Measurements from ENCODE around the gene GDA. TPM values are rescaled to one million over a fixed set of nuclear protein-coding genes. Genes with fewer than 3 reads are reported as not detected.

GDA gene
- total RNA-seq, 2 experiments from 2014 or later, result not detected

- ATAC-seq, result no peak
- Mint-ChIP-seq H3K36me3 (ENCODE audit: low read depth) (no peaks in the 10 kb centered on the region), H3K4me1 (peaks cover 5% of the 10 kb centered on the region), H3K27me3 (peaks cover 36% of the 10 kb centered on the region), H3K4me3 (no peak overlapping the region), H3K9me3 (ENCODE audit: low read depth) (peaks cover 6% of the 10 kb centered on the region), H3K27ac (no peak overlapping the region)
- intact Hi-C loops (cut with DNase I, micrococcal nuclease), result no loop called here
- ChIA-PET CTCF (interaction anchor here (0.6 to 1.3 kb wide), 2 partner anchors 9 to 692 kb away, joined by 3 read pairs; no protein-coding TSS in a partner anchor), POLR2A (no interaction called here)
- DNase-seq, result no peak
Observed at GRCh38 chr9:72151104-72151503, 1.9 kb downstream of the GDA start.

GRCh38 chr9:72154468-72155285 is 5.4 kb downstream of the GDA start:
- Mint-ChIP-seq H3K36me3 (ENCODE audit: low read depth) (no peaks in the 10 kb centered on the region), H3K4me1 (no peaks in the 10 kb centered on the region), H3K27me3 (peaks cover 24% of the 10 kb centered on the region), H3K4me3 (no peak overlapping the region), H3K9me3 (ENCODE audit: low read depth) (peaks cover 6% of the 10 kb centered on the region), H3K27ac (no peak overlapping the region)
- ATAC-seq (no peak), DNase-seq (no peak)
- POLR2A ChIA-PET, result no interaction called here
- CTCF ChIA-PET, result no interaction called here
- intact Hi-C loops (cut with DNase I, micrococcal nuclease), result no loop called here

- POLR2A ChIA-PET, result no interaction called here
- Mint-ChIP-seq H3K27me3 (peaks cover 18% of the 10 kb centered on the region), H3K4me3 (no peak overlapping the region), H3K4me1 (no peaks in the 10 kb centered on the region), H3K9me3 (ENCODE audit: low read depth) (peaks cover 6% of the 10 kb centered on the region), H3K27ac (no peak overlapping the region), H3K36me3 (ENCODE audit: low read depth) (no peaks in the 10 kb centered on the region)
- DNase-seq, result no peak
- intact Hi-C loops (cut with DNase I, micrococcal nuclease), result no loop called here
- ATAC-seq, result no peak
- CTCF ChIA-PET, result no interaction called here
Observed at GRCh38 chr9:72155301-72155700, 6.1 kb downstream of the GDA start.

DNA sequence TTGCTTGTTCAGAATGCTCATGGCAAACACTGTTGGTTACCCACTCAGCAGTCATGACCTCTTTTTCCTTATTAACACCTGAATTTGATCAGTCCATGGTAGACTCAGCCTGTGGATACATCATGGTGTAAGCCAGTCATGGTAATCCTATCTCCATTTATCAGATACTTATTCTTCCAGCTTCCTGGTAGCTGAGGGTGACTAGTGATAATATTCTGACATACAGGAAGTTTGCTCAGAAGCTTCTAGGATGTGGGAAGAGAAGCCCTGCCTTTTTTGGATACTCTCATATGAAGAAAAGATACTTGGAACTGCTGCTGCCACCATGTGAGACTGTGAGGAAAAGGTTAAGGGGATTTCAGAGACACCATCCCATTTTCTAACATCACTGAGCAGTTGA is 7.3 kb downstream of the GDA start:
- no peak for DNase-seq
- Mint-ChIP-seq H3K4me3 (no peak overlapping the region), H3K9me3 (ENCODE audit: low read depth) (peaks cover 6% of the 10 kb centered on the region), H3K27ac (no peak overlapping the region), H3K27me3 (peaks cover 15% of the 10 kb centered on the region), H3K4me1 (no peaks in the 10 kb centered on the region), H3K36me3 (ENCODE audit: low read depth) (no peaks in the 10 kb centered on the region)
- ATAC-seq, result no peak
- CTCF ChIA-PET, result no interaction called here
- intact Hi-C loops (cut with DNase I, micrococcal nuclease), result no loop called here
- POLR2A ChIA-PET, result no interaction called here

DNA sequence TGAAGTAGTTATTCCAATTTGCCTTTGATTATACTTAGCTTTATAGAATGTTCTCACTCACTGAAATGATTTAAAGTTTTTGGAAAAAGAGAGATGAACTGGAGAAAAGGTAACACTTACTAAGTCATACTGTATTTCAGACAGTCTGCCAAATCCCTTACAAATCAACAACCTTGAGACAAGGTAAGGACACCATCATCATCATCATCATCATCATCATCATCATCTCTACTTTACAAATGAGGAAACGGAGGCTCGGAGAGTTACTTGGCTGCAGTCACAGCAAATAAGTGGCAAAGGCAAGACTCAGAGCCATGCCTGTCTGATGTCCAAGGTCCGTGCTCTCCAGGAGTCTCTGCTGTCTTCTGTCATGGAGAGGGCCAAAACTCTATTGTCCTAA is 9.4 kb downstream of the GDA start:
- POLR2A ChIA-PET, result no interaction called here
- Mint-ChIP-seq H3K9me3 (ENCODE audit: low read depth) (peaks cover 6% of the 10 kb centered on the region), H3K36me3 (ENCODE audit: low read depth) (no peaks in the 10 kb centered on the region), H3K27me3 (peaks cover 12% of the 10 kb centered on the region), H3K27ac (no peak overlapping the region), H3K4me3 (no peak overlapping the region), H3K4me1 (no peaks in the 10 kb centered on the region)
- intact Hi-C loops (cut with DNase I, micrococcal nuclease), result no loop called here
- CTCF ChIA-PET, result no interaction called here
- DNase-seq (no peak), ATAC-seq (no peak)

- ATAC-seq, result no peak
- H3K27me3 Mint-ChIP-seq, result peaks cover 13% of the 10 kb centered on the region
- peaks cover under 1% of the 10 kb centered on the region for H3K9me3 Mint-ChIP-seq (ENCODE audit: low read depth)
- POLR2A ChIA-PET, result interaction anchor here (0.6 kb wide), 1 partner anchor 1004 kb away, joined by 3 read pairs; no protein-coding TSS in a partner anchor
- no peak overlapping the region for H3K4me3 Mint-ChIP-seq
- no peaks in the 10 kb centered on the region for H3K36me3 Mint-ChIP-seq (ENCODE audit: low read depth)
- no peaks in the 10 kb centered on the region for H3K4me1 Mint-ChIP-seq
- CTCF ChIA-PET, result interaction anchor here (0.7 kb wide), 1 partner anchor 820 kb away, joined by 3 read pairs; no protein-coding TSS in a partner anchor
- no peak overlapping the region for H3K27ac Mint-ChIP-seq
- intact Hi-C loops (cut with DNase I, micrococcal nuclease), result no loop called here
- DNase-seq, result no peak
Observed at GRCh38 chr9:72160446-72161123, 11.3 kb downstream of the GDA start.

DNA sequence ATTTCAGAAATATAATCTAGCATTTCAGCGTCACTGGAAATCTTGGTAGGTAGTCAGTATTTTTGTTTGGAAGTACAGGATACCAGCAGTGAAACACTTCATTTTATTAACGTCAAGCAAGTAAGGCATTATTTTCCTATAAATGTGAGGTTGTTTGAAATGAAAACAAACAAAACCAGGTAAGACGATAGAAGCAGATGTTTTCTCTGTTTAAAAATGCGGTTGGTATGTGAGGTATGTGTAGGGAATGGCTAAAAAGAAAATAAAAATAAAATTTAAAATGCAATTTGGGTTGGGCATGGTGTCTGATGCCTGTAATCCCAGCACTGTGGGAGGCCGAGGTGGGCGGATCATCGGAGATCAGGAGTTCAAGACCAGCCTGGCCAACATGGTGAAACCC is 16.1 kb downstream of the GDA start:
- ATAC-seq (no peak), DNase-seq (no peak)
- no peaks in the 10 kb centered on the region for H3K9me3 Mint-ChIP-seq (ENCODE audit: low read depth)
- no peaks in the 10 kb centered on the region for H3K36me3 Mint-ChIP-seq (ENCODE audit: low read depth)
- H3K27me3 Mint-ChIP-seq, result peaks cover 6% of the 10 kb centered on the region
- H3K27ac Mint-ChIP-seq, result no peak overlapping the region
- ChIA-PET CTCF (no interaction called here), POLR2A (no interaction called here)
- H3K4me1 Mint-ChIP-seq, result peaks cover 4% of the 10 kb centered on the region
- intact Hi-C loops (cut with DNase I, micrococcal nuclease), result no loop called here
- no peak overlapping the region for H3K4me3 Mint-ChIP-seq

DNA sequence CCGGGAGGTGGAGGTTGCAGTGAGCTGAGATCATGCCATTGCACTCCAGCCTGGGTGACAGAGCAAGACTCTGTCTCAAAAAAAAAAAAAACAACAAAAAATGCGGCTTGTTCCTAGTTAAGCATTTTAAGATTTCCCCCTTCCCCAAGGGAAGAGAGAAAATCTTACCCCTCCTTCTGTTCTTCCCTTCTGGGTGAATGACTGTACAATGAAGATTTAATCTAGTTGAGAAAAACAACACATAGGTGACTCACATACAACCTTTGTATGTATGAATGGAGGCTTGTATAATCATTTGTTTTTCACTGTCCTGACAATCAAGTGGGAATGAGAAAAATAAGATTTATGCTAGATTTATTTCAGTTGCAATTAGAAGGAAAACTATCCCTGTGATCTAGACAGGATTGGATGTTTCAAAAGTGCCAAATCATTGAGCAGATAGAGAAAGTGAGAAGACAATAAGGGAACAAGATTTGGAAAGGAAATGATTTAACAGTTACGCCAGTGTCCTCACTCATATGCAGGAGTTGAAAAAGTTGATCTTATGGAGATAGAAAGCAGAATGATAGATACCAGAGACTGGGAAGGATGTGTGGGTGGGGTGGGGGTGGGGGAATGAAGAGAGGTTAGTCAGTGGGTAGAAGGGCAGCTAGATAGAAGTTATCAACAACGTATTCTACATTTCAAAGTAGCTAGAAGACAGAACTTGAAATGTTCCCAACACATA is 16.7 kb downstream of the GDA start:
- no peaks in the 10 kb centered on the region for H3K36me3 Mint-ChIP-seq (ENCODE audit: low read depth)
- H3K27me3 Mint-ChIP-seq, result peaks cover 6% of the 10 kb centered on the region
- CTCF ChIA-PET, result no interaction called here
- H3K9me3 Mint-ChIP-seq (ENCODE audit: low read depth), result no peaks in the 10 kb centered on the region
- POLR2A ChIA-PET, result no interaction called here
- no peak overlapping the region for H3K4me3 Mint-ChIP-seq
- intact Hi-C loops (cut with DNase I, micrococcal nuclease), result no loop called here
- no peak overlapping the region for H3K27ac Mint-ChIP-seq
- DNase-seq, result no peak
- H3K4me1 Mint-ChIP-seq, result peaks cover 4% of the 10 kb centered on the region
- no peak for ATAC-seq

GRCh38 chr9:72168075-72168474 is 18.8 kb downstream of the GDA start:
- peaks cover 4% of the 10 kb centered on the region for H3K4me1 Mint-ChIP-seq
- ATAC-seq (no peak), DNase-seq (no peak)
- H3K9me3 Mint-ChIP-seq (ENCODE audit: low read depth), result no peaks in the 10 kb centered on the region
- H3K4me3 Mint-ChIP-seq, result no peak overlapping the region
- intact Hi-C loops (cut with DNase I, micrococcal nuclease), result no loop called here
- no peaks in the 10 kb centered on the region for H3K36me3 Mint-ChIP-seq (ENCODE audit: low read depth)
- peaks cover 6% of the 10 kb centered on the region for H3K27me3 Mint-ChIP-seq
- no peak overlapping the region for H3K27ac Mint-ChIP-seq
- ChIA-PET POLR2A (no interaction called here), CTCF (no interaction called here)

DNA sequence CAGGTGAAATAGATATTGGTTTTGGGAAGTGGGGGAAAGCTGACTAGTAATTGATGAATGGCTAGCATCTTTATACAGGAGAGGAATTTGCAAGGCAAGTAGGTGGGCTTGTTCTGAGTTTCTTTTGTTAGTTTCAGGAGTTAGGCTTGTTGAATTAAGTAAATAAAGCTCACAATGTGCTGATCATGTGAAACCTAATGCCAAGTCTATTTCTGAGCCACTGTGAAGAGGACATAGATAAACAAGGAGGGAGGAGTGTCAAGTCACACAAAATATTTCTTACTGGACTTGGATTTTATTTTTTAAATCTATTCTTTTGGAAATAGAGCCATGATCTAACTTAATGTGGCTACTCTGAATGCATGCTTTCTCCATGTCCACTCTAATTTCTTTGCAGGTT is 19.9 kb downstream of the GDA start:
- POLR2A ChIA-PET, result no interaction called here
- intact Hi-C loops (cut with DNase I, micrococcal nuclease), result no loop called here
- H3K9me3 Mint-ChIP-seq (ENCODE audit: low read depth), result no peaks in the 10 kb centered on the region
- no peak overlapping the region for H3K27ac Mint-ChIP-seq
- DNase-seq (no peak), ATAC-seq (no peak)
- CTCF ChIA-PET, result interaction anchor here (1.0 kb wide), 1 partner anchor 8 kb away, joined by 3 read pairs; no protein-coding TSS in a partner anchor
- peaks cover 4% of the 10 kb centered on the region for H3K4me1 Mint-ChIP-seq
- H3K4me3 Mint-ChIP-seq, result no peak overlapping the region
- H3K36me3 Mint-ChIP-seq (ENCODE audit: low read depth), result no peaks in the 10 kb centered on the region
- peaks cover 2% of the 10 kb centered on the region for H3K27me3 Mint-ChIP-seq

DNA sequence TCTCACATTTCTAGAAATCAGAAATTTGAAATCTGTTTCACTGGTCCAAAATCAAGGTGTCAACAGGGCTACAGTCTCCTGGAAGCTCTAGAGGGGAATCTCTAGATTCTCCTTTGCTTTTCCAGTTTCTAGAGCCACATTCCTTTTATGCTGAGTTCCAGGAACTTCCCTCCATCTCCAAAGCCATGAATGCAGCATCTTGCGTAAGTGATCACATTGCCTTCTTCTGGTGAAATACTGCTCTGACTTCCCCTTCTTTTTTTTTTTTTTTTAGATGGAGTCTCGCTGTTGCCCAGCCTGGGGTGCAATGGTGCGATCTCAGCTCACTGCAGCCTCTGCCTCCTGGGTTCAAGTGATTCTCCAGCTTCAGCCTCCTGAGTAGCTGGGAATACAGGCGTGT is 23.8 kb downstream of the GDA start:
- H3K36me3 Mint-ChIP-seq (ENCODE audit: low read depth), result no peaks in the 10 kb centered on the region
- DNase-seq (no peak), ATAC-seq (no peak)
- ChIA-PET CTCF (no interaction called here), POLR2A (no interaction called here)
- H3K27ac Mint-ChIP-seq, result no peak overlapping the region
- no peak overlapping the region for H3K4me3 Mint-ChIP-seq
- peaks cover 3% of the 10 kb centered on the region for H3K9me3 Mint-ChIP-seq (ENCODE audit: low read depth)
- no peaks in the 10 kb centered on the region for H3K27me3 Mint-ChIP-seq
- intact Hi-C loops (cut with DNase I, micrococcal nuclease), result no loop called here
- H3K4me1 Mint-ChIP-seq, result no peaks in the 10 kb centered on the region

- Mint-ChIP-seq H3K4me1 (no peaks in the 10 kb centered on the region), H3K4me3 (no peak overlapping the region), H3K9me3 (ENCODE audit: low read depth) (peaks cover 2% of the 10 kb centered on the region), H3K27ac (no peak overlapping the region), H3K27me3 (peaks cover 7% of the 10 kb centered on the region), H3K36me3 (ENCODE audit: low read depth) (no peaks in the 10 kb centered on the region)
- ATAC-seq (no peak), DNase-seq (no peak)
- intact Hi-C loops (cut with DNase I, micrococcal nuclease), result no loop called here
- CTCF ChIA-PET, result interaction anchor here (1.2 to 1.3 kb wide), 2 partner anchors 86 to 147 kb away, joined by 3 read pairs; no protein-coding TSS in a partner anchor
- POLR2A ChIA-PET, result no interaction called here
Observed at GRCh38 chr9:72185561-72185960, 36.3 kb downstream of the GDA start.
